ENCODE data around the gene TPPP.

The TPPP gene

DNA sequence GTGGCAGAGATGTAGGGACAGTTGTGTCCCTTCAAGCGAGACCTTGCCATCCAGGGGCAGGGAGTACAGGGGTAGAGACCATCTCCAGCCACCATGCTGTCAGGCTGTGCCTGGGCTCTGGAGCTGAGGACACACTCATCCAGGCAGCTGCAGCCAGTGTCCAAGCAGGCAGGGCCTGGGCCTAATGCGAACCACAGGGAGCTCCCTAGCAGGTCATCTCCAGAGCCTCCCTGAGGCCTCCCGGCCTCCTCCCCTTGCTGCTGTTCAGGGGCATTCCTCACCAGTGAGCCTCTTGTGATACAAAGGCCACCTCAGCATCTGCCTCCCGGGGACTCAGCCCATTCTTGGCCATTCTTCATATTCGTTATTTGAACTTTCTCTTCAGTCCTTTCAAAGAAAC lies 35.0 kb downstream of the TPPP start:
- no peak overlapping the region for H3K4me3 ChIP-seq (ENCODE audit: low read length)
- DNase-seq (ENCODE audit: low read depth), result no peak
- no peak for TF ChIP-seq CTCF (conservative IDR thresholded peaks at IDR 0.05; ENCODE audit: low read depth, low read length)

DNA sequence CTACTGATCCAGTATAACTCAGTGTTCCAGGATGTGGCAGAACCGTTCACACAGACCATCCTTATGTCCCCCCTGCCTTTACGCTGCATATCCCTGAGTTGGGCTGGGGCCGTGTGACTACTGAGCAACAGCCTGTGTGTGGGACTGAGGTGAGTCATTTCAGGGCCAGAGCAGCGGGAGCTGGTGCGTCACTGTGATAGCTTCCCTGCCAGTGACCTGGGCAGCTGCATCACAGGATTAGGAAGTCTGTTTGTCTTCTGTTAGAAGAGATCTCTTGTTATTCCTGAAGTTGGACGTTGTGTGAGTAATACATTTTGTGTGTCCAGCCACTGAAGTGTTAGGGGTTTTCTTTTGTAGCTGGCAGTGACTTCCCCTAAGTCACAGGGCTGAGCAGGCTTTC lies 35.6 kb downstream of the TPPP start:
- H3K4me3 ChIP-seq (ENCODE audit: low read length), result no peak overlapping the region
- TF ChIP-seq CTCF (conservative IDR thresholded peaks at IDR 0.05; ENCODE audit: low read depth, low read length), result no peak
- DNase-seq (ENCODE audit: low read depth), result peak; percentile 87

DNA sequence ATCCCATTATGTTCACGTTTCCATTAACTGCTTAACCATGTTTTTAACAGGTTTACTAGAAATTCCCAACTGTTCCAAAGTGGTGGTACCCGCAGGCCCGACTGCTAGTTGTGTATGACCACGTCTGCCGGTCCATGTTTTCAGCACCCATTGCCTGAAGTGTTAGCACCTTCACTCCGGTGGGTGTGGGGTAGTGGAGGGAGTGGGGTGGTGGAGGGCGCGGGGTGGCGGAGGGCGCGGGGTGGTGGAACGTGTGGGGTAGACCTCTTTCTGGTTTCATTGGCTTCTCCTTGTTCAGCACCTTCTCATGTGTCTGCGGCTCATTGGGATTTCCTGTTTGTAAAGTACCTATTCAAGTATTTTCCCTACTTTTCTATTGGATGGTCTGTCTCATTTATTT lies 37.7 kb downstream of the TPPP start:
- DNase-seq (ENCODE audit: low read depth), result no peak
- no peak overlapping the region for H3K4me3 ChIP-seq (ENCODE audit: low read length)
- no peak for TF ChIP-seq CTCF (conservative IDR thresholded peaks at IDR 0.05; ENCODE audit: low read depth, low read length)

DNA sequence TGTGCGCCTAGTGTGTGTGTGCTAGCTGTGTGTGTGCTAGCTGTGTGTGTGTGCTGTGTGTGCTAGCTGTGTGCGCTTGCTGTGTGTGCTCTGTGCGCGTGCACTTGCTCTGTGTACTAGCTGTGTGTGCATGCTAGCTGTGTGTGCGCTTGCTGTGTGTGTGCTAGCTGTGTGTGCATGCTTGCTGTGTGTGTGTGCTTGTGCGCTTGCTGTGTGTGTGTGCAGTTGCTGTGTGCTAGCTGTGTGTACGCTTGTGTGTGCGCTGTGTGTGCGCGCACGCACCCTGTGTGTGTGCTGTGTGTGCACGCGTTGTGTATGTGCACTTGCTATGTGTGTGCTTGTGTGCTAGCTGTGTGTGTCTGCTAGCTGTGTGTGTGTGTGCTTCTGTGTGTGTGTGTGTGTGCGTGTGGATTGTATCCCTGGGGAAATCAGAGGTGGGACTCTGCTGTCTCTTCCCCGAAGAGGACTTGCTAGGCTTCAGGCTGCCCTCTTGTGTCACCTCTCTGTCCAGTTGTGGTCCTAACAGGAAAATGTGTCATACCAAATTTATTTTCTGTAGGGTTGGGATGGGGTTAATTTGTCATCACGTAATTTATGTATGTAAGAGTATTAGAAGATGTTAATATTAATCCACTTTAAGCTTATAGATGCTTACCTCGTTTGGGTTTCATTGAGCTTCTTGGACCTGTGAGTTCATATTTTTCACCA lies 38.9 kb downstream of the TPPP start:
- H3K4me3 ChIP-seq (ENCODE audit: low read length), result no peak overlapping the region
- no peak for DNase-seq (ENCODE audit: low read depth)
- no peak for TF ChIP-seq CTCF (conservative IDR thresholded peaks at IDR 0.05; ENCODE audit: low read depth, low read length)

- DNase-seq (ENCODE audit: low read depth), result no peak
- no peak for TF ChIP-seq CTCF (conservative IDR thresholded peaks at IDR 0.05; ENCODE audit: low read depth, low read length)
Observed at GRCh38 chr5:652773-653350, 40.3 kb downstream of the TPPP start.

GRCh38 chr5:652023-652515 lies 41.1 kb downstream of the TPPP start:
- no peak for DNase-seq (ENCODE audit: low read depth)
- no peak for TF ChIP-seq CTCF (conservative IDR thresholded peaks at IDR 0.05; ENCODE audit: low read depth, low read length)
- H3K4me3 ChIP-seq (ENCODE audit: low read length), result no peak overlapping the region

More at GRCh38 chr5:652773-653350, 40.3 kb downstream of the TPPP start:
- no peak overlapping the region for H3K4me3 ChIP-seq (ENCODE audit: low read length)

Data from retinal pigment epithelial cell (primary cell).